Progenitor cell of endocrine pancreas (in vitro differentiated cells): ENCODE results near the gene SLC44A5. TPM values are rescaled to one million over a fixed set of nuclear protein-coding genes. Genes with fewer than 3 reads are reported as not detected.

Source experiments
- DNase-seq: peaks from one replicate; pipeline ENCODE4 v3.0.0; 2021; ENCODE audit warnings: low spot score; ENCODE audit not compliant: unreplicated experiment
- H3K27ac Mint-ChIP-seq: 2 replicates; pipeline ENCODE4 v1.8.0; 2021; ENCODE audit warnings: mild to moderate bottlenecking, moderate library complexity, mixed read lengths
- H3K27me3 Mint-ChIP-seq: 2 replicates; pipeline ENCODE4 v1.8.0; 2021; ENCODE audit warnings: mixed read lengths
- H3K36me3 Mint-ChIP-seq: 2 replicates; pipeline ENCODE4 v1.8.0; 2022; ENCODE audit warnings: mixed read lengths; ENCODE audit not compliant: insufficient read depth
- H3K4me1 Mint-ChIP-seq: 2 replicates; pipeline ENCODE4 v1.8.0; 2021; ENCODE audit warnings: low read depth, mixed read lengths
- H3K4me3 Mint-ChIP-seq: 2 replicates; pipeline ENCODE4 v1.8.0; 2021; ENCODE audit warnings: low read depth, mild to moderate bottlenecking, moderate library complexity, mixed read lengths
- H3K9me3 Mint-ChIP-seq: 2 replicates; pipeline ENCODE4 v1.8.0; 2021; ENCODE audit warnings: low read depth, mixed read lengths
- CTCF ChIP-seq: fragments of 200-600 bp; sonication (generic); IDR thresholded peaks from one replicate; pipeline ENCODE4 v1.5.0; 2021; ENCODE audit warnings: antibody characterized with exemption, mild to moderate bottlenecking; ENCODE audit not compliant: unreplicated experiment
- total RNA-seq: library from RNA; stranded (reverse); gene quantifications from 2 replicates; pipeline ENCODE4 v1.2.1, GENCODE V29; 2021

Gene SLC44A5
- total RNA-seq, 1 donor from 2014 or later = 8.8 TPM

DNA sequence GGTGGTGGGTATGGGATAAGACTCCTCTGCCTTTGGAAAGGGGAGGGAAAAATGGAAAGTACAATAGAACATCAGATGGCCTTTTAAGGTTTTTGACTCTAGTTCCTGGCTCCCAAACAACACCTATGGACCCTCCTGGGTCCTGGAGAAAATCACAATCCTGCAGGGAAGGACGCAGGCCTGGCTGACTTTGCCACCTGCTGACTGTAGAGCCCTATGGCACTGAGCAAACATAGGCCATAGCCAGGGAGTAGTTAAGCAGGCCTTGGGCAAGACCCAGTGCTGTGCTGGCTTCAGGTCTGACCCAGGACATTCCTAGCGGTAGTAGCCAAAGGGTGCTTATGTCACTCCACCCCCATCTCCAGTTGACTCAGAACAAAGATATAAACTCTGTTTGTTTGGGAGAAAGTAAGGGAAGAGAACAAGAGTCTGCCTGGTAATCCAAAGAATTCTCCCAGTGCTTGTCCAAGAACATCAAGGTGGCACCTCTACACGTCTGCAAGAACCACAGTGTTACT lies 149.0 kb downstream of the SLC44A5 start:
- peaks cover 18% of the 10 kb centered on the region for H3K9me3 Mint-ChIP-seq
- no peak overlapping the region for H3K27ac Mint-ChIP-seq
- peaks cover 2% of the 10 kb centered on the region for H3K36me3 Mint-ChIP-seq
- TF ChIP-seq CTCF = no peak
- no peak overlapping the region for H3K4me3 Mint-ChIP-seq
- DNase-seq = no peak
- H3K27me3 Mint-ChIP-seq = no peaks in the 10 kb centered on the region
- peaks cover 2% of the 10 kb centered on the region for H3K4me1 Mint-ChIP-seq

DNA sequence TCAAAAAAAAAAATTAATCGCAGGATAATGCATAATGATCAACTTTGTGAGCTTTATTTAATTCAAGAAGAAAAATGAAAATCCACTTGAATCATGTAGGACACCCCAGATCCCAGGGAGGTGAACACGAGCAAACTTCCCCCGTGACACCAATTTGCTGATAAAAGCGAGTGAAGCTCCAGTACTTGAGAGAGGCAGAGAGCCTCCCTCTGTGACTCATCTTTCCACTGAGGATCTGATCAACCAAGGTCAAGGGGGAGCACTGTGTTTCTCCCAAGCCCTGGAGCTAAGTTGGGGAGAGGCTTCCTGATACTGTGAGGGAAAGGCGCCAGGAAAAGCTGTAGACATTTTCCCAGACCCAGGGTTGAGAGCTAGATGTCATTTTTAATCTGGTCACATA lies 160.9 kb downstream of the SLC44A5 start:
- peaks cover 2% of the 10 kb centered on the region for H3K36me3 Mint-ChIP-seq

DNA sequence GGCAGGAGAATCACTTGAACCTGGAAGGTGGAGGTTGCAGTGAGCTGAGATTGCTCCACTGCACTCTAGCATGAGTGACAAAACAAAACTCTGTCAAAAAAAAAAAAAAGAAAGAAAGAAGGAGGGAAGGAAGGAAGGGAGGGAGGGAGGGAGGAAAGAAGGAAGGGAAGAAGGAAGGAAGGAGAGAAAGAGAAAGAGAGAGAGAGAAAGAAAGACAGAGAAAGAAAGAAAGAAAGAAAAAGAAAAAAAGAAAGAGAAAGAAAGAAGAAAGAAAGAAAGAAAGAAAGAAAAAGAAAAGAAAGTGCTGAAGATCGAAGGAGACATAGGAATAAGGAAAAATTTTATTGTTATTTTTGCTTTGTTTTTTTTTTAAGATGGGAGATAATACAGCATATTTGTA lies 166.7 kb downstream of the SLC44A5 start:
- Mint-ChIP-seq H3K4me1 (no peaks in the 10 kb centered on the region), H3K27me3 (no peaks in the 10 kb centered on the region), H3K4me3 (no peak overlapping the region), H3K36me3 (no peaks in the 10 kb centered on the region), H3K27ac (no peak overlapping the region), H3K9me3 (no peaks in the 10 kb centered on the region)
- TF ChIP-seq CTCF = no peak
- no peak for DNase-seq

More for the DNA sequence above, 160.9 kb downstream of the SLC44A5 start:
- Mint-ChIP-seq H3K9me3 (peaks cover 18% of the 10 kb centered on the region), H3K27me3 (no peaks in the 10 kb centered on the region), H3K4me3 (no peak overlapping the region), H3K4me1 (no peaks in the 10 kb centered on the region), H3K27ac (no peak overlapping the region)
- no peak for DNase-seq
- no peak for TF ChIP-seq CTCF

DNA sequence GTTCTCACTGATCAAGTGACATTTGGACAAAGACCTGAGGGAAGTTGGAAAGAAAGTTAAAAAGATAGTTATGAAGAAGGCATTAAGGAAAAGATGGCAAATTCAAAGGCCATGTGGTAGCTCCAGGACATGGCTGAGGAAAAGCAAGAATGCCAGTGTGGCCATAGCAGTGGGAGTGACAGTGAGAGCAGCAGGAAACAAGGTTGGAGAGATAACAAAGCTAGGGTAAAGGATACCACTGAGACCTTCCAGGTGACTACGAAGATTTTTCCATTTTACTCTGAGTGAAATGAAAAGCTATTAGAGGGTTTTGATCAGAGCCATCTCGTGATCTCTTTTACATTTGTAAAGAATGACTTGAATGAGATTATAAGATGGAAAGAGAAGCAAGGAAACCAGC lies 170.6 kb downstream of the SLC44A5 start:
- Mint-ChIP-seq H3K4me1 (no peaks in the 10 kb centered on the region), H3K9me3 (no peaks in the 10 kb centered on the region), H3K27me3 (no peaks in the 10 kb centered on the region), H3K27ac (no peak overlapping the region), H3K36me3 (no peaks in the 10 kb centered on the region), H3K4me3 (no peak overlapping the region)
- no peak for TF ChIP-seq CTCF
- no peak for DNase-seq

- no peaks in the 10 kb centered on the region for H3K4me1 Mint-ChIP-seq
- no peaks in the 10 kb centered on the region for H3K36me3 Mint-ChIP-seq
- H3K27ac Mint-ChIP-seq = no peak overlapping the region
- H3K4me3 Mint-ChIP-seq = no peak overlapping the region
- DNase-seq = no peak
- H3K9me3 Mint-ChIP-seq = no peaks in the 10 kb centered on the region
- TF ChIP-seq CTCF = no peak
- H3K27me3 Mint-ChIP-seq = no peaks in the 10 kb centered on the region
These were observed 172.6 kb downstream of the SLC44A5 start for GRCh38 chr1:75438355-75438754.
